Uterus (tissue), 4 donors: ENCODE data around the gene SPATA24. TPM values are rescaled to one million over a fixed set of nuclear protein-coding genes. Genes with fewer than 3 reads are reported as not detected.
"Not testable (repeated sequence)": the region's sequence is repeated elsewhere in the genome, so short reads cannot be mapped to it uniquely, and the experiment has no call there.

ENCODE experiments used
- DNase-seq, 2 donors: peaks; one replicate each; pipeline ENCODE4 v3.0.0-alpha.2; 2019 to 2020
- H3K27ac ChIP-seq, 2 donors: fragments of 200-600 bp; sonication (generic); 1 replicate in 1 of 2; 2 replicates in 1 of 2; pipeline ENCODE4 v1.5.1; 2016 to 2018
- H3K27me3 ChIP-seq, 2 donors: fragments of 200-600 bp; sonication (generic); one replicate each; pipeline ENCODE4 v1.5.1; 2018 to 2019; ENCODE audit warnings: control low read depth in 1 of 2
- H3K36me3 ChIP-seq, 2 donors: fragments of 200-600 bp; sonication (generic); one replicate each; pipeline ENCODE4 v1.5.1; 2019; ENCODE audit warnings: control low read depth in 1 of 2
- H3K4me1 ChIP-seq, 2 donors: fragments of 200-600 bp; sonication (generic); one replicate each; pipeline ENCODE4 v1.5.1; 2018 to 2019; ENCODE audit warnings: control low read depth in 1 of 2
- H3K4me3 ChIP-seq, 2 donors: fragments of 200-600 bp; sonication (generic); 1 replicate in 1 of 2; 2 replicates in 1 of 2; pipeline ENCODE4 v1.5.1; 2018 to 2019; ENCODE audit warnings: mild to moderate bottlenecking in 1 of 2
- H3K9me3 ChIP-seq, 2 donors: fragments of 200-600 bp; sonication (generic); one replicate each; pipeline ENCODE4 v1.5.1; 2019; ENCODE audit warnings: control low read depth in 1 of 2
- CTCF ChIP-seq, 4 experiments: fragments of 200-600 bp in 2 of 4; fragments of 450-650 bp in 2 of 4; sonication (generic) in 2 of 4; IDR thresholded peaks; one replicate each; pipeline ENCODE4 v1.5.1; 2016 to 2019; ENCODE audit warnings: antibody characterized with exemption in 4 of 4, mild to moderate bottlenecking in 2 of 4, moderate library complexity in 1 of 4
- POLR2A ChIP-seq, 2 donors: fragments of 450-650 bp; IDR thresholded peaks; one replicate each; pipeline ENCODE4 v1.6.1; 2016; ENCODE audit warnings: antibody characterized with exemption in 2 of 2, mild to moderate bottlenecking in 1 of 2, moderate library complexity in 1 of 2
- intact Hi-C: fragments of 100-400 bp; cut with DNase I; formaldehyde crosslinking; loops from one replicate; pipeline ENCODE4 v1.15.1; 2023; ENCODE audit warnings: low total_unique reads
- total RNA-seq, 4 donors: library from RNA; depleted of rRNA in 3 of 4; stranded (reverse); fragments of >200 nt in 3 of 4; gene quantifications; one replicate each; pipeline versions ENCODE4 v1.1.0 to v1.2.4, GENCODE V29; 2014 to 2023
- donor health status: DM: yes; HTN: yes; CAD: no.

SPATA24 gene
- total RNA-seq, 4 donors from 2014 or later, result 2.4 to 3.4 TPM; not detected in 2

GRCh38 chr5:139445325-139446170, 41.7 kb upstream of the SPATA24 start:
- Histone ChIP-seq H3K27ac (no peak overlapping the region), H3K4me3 (no peak overlapping the region), H3K27me3 (no peaks in the 10 kb centered on the region), H3K4me1 (no peaks in the 10 kb centered on the region), H3K9me3 (no peaks in the 10 kb centered on the region), H3K36me3 (no peaks in the 10 kb centered on the region)
- no peak for DNase-seq
- TF ChIP-seq CTCF (IDR thresholded peaks at IDR 0.05), result no peak
- TF ChIP-seq POLR2A (IDR thresholded peaks at IDR 0.05), result no peak
- intact Hi-C loops, result no loop called here

GRCh38 chr5:139443831-139444453, 40.1 kb upstream of the SPATA24 start:
- no peaks in the 10 kb centered on the region for H3K36me3 ChIP-seq
- H3K4me3 ChIP-seq, result no peak overlapping the region
- no peak for DNase-seq
- no peaks in the 10 kb centered on the region for H3K27me3 ChIP-seq
- TF ChIP-seq CTCF (IDR thresholded peaks at IDR 0.05), result no peak
- no peak for TF ChIP-seq POLR2A (IDR thresholded peaks at IDR 0.05)
- H3K27ac ChIP-seq, result no peak overlapping the region
- no peaks in the 10 kb centered on the region for H3K4me1 ChIP-seq
- no peaks in the 10 kb centered on the region for H3K9me3 ChIP-seq
- intact Hi-C loops, result no loop called here

- H3K4me1 ChIP-seq, H3K9me3 ChIP-seq, DNase-seq, H3K36me3 ChIP-seq, intact Hi-C loops, H3K27ac ChIP-seq, H3K4me3 ChIP-seq, H3K27me3 ChIP-seq: not testable (repeated sequence)
These were observed 36.5 kb upstream of the SPATA24 start for GRCh38 chr5:139440416-139440815.

- no peaks in the 10 kb centered on the region for H3K27me3 ChIP-seq
- DNase-seq, result peak; percentile 94 to 95
- H3K9me3 ChIP-seq, result no peaks in the 10 kb centered on the region
- peak within 1 kb of the TSS; percentile 94 to 98 for H3K27ac ChIP-seq
- H3K4me1 ChIP-seq, result no peaks in the 10 kb centered on the region
- peak in 1 of 2 donors; percentile 38 for TF ChIP-seq POLR2A (IDR thresholded peaks at IDR 0.05)
- TF ChIP-seq CTCF (IDR thresholded peaks at IDR 0.05), result peak in 2 of 4 experiments; percentile 17 to 34
- peak within 1 kb of the TSS; percentile 87 to 92 for H3K4me3 ChIP-seq
- no peaks in the 10 kb centered on the region for H3K36me3 ChIP-seq
- intact Hi-C loops, result no loop called here
These were observed 35.4 kb upstream of the SPATA24 start, which contains the start of gene DNAJC18 for GRCh38 chr5:139439013-139439903. TSS of gene DNAJC18 (minus strand) at chr5:139439525. CDS start at chr5:139439445, 80 bp downstream.

GRCh38 chr5:139438707-139439012, 34.8 kb upstream of the SPATA24 start:
- Histone ChIP-seq H3K4me3 (peak overlapping the region; percentile 87 to 92), H3K36me3 (no peaks in the 10 kb centered on the region), H3K4me1 (no peaks in the 10 kb centered on the region), H3K27me3 (no peaks in the 10 kb centered on the region), H3K27ac (peak overlapping the region; percentile 94 to 98), H3K9me3 (no peaks in the 10 kb centered on the region)
- no peak for TF ChIP-seq CTCF (IDR thresholded peaks at IDR 0.05)
- TF ChIP-seq POLR2A (IDR thresholded peaks at IDR 0.05), result no peak
- no peak for DNase-seq
- intact Hi-C loops, result no loop called here
